Measurements from ENCODE around the gene ZDHHC4. TPM values are rescaled to one million over a fixed set of nuclear protein-coding genes. Genes with fewer than 3 reads are reported as not detected.

The ZDHHC4 gene
- total and polyA plus RNA-seq, 2 of the 8 experiments (the other 6 are each of a cell fraction or from before 2014, with no cell fraction given): 50.2 to 171 TPM

DNA sequence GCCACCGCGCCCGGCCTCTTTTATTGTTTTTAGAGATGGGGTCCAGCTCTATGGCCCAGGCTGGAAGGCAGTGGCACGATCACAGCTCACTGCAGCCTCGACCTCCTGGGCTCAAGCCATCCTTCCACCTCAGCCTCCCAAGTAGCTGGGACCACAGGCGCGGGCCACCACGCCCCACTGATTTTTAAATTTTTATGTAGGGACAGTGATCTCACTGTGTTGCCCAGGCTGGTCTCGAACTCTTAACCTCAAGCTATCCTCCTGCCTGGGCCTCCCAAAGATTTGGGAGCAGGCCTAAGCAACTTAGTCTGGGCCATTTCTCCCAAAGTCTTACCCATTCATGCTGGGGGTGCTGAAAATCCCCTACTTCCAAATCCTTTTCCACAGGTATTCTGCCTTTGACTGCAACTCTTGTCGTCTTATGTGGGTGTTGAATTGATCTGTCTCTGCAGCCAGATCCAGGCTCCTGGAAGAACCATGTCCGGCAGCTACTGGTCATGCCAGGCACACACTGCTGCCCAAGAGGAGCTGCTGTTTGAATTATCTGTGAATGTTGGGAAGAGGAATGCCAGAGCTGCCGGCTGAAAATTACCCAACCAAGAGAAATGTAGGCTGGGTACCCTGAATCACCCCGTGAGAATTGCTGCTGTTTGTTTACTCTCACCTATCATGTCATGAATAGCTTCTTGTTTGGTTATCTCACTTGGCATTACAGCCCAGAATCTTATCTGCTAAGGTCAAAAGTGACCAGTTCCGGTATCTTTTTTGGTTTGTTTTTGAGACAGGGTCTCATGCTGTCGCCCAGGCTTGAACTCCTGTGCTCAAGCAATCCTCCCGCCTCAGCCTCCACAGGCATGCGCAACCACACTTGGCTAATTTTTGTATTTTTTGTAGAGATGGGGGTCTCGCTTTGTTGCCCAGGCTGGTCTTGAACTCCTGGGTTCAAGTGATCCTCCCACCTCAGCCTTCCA is 1.1 kb downstream of the ZDHHC4 start (continued):
- TF ChIP-seq SRF (IDR thresholded peaks at IDR 0.05; ENCODE audit: low read depth, low read length): no peak
- no peak for TF ChIP-seq SIRT6 (IDR thresholded peaks at IDR 0.05; ENCODE audit: low read length)
- TF ChIP-seq RXRA (IDR thresholded peaks at IDR 0.05; ENCODE audit: insufficient read depth, low read depth, low read length): no peak
- no peak for TF ChIP-seq GTF2F1 (IDR thresholded peaks at IDR 0.05; ENCODE audit: borderline replicate concordance, low read depth, low read length)
- TF ChIP-seq SP2 (IDR thresholded peaks at IDR 0.05; ENCODE audit: low read length): no peak

Data from H1 (cell line).